NCI-H748 treated with DMSO at 0.1 percent for 48 hours (cell line): ENCODE measurements around the gene NRG3.

ENCODE experiments used
- DNase-seq: peaks from one replicate; lab custom pipeline; 2025; lab: John Stamatoyannopoulos, UW

NRG3 gene

GRCh38 chr10:81884856-81885255, 9.9 kb downstream of the NRG3 start:
- no peak for DNase-seq

- no peak for DNase-seq
Observed at GRCh38 chr10:81885491-81885890, 10.5 kb downstream of the NRG3 start.

GRCh38 chr10:81886939-81887338, 11.9 kb downstream of the NRG3 start:
- no peak for DNase-seq

DNA sequence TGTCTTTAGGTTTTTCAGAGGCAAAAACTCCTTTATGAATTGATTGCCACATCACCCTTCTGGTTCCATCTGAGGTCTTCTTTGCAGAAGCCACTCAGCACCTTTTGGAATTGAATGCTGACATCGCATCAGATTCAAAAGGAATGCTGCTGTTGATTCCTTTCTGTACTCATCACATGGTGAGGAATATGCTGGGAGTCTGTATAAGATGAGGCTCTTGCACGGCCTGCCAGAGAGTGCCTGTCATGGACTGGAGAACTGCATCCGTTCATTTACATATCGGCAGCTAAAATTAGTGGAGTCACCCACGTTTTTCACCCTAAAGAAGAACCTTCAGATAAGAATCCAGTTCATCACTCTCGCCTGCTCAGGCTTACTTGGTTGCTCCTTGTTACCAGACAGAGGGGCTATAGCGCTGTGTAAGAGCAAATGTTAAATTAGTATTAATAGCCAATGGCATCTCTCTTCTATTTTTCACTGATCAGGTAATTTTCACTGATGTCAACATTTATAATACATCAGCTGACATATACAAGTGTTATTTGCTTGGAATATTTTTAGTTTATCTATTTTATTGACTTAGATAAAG, 14.3 kb downstream of the NRG3 start:
- DNase-seq: no peak

DNA sequence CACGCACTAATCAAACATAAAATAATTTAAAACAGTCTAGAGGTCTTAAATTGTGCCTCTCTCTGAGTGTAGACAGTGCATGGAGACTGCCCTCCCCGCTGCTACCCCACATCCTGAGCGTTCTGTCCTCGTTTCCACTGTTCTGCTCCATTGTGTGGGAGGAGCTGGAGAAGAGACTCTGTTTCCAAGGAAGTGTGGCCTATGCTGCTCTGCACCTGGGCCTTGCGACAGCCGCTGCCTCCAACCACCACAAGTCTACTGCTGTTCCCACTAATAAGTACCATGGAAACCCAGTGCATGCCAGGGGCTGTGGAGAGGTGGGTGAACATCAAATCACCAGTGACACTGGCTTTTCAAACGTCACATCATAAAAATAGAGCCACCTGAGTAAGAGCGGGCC, 19.6 kb downstream of the NRG3 start:
- no peak for DNase-seq

- DNase-seq: no peak
Observed at GRCh38 chr10:81898518-81898917, 23.5 kb downstream of the NRG3 start.

GRCh38 chr10:81900989-81901388, 26.0 kb downstream of the NRG3 start:
- no peak for DNase-seq

GRCh38 chr10:81903472-81903871, 28.5 kb downstream of the NRG3 start:
- DNase-seq: no peak

GRCh38 chr10:81905161-81905560, 30.2 kb downstream of the NRG3 start:
- no peak for DNase-seq

DNA sequence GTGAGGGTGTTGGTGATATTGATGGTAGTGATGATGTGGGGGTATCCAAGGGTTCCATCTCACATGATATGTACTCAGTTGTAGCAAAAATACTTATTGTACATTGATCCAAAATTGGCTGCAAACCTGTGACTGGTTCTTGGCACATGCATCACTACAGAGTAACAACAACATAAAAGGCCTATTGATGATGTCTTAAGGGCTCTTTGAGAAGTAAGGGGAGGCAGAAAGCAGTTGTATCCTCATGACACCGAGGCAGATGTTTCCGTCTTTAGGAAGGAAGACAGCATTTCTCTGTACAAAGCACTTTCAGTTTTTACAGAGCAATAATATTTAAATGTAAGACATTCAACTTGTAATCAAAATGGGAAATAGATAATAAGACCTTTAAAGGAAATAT, 34.5 kb downstream of the NRG3 start:
- no peak for DNase-seq

GRCh38 chr10:81911328-81911727, 36.3 kb downstream of the NRG3 start:
- DNase-seq: no peak

DNA sequence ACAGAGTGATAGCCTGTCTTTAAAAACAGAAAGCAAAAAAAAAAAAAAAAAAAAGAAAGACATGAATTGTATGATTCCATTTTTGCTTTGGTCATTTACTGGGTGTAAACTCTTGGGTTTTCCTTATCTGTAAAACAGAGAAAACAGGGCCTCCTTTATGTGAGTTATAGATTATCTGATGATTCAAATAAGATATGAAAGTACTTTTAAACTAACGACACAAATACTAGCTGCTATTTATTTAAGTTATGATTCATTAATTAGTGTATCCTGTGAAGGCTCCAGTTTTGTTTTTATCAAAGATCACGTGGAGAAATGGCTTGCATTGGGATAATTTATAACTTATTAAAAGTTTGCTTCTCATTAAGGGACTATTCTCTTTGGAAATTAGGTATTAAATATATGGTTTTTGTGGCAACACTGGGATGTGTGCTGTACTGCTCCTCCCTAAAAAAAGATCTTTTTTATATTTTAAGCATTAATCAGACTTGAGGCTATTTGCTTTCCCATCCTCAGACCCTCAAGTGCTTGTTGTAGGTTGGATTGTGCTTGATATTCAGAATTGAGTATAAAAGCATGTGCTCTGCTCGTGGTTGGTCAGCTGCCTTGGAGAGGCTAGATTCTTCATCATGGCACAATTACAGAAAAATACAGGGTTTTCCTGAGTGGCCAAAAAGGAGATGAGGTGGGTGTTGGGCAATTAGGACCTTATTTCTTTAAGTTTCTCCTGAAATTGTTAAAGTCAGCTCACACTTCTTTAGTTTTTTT, 39.9 kb downstream of the NRG3 start:
- DNase-seq: no peak

GRCh38 chr10:81915504-81915897, 40.5 kb downstream of the NRG3 start:
- DNase-seq: no peak

DNA sequence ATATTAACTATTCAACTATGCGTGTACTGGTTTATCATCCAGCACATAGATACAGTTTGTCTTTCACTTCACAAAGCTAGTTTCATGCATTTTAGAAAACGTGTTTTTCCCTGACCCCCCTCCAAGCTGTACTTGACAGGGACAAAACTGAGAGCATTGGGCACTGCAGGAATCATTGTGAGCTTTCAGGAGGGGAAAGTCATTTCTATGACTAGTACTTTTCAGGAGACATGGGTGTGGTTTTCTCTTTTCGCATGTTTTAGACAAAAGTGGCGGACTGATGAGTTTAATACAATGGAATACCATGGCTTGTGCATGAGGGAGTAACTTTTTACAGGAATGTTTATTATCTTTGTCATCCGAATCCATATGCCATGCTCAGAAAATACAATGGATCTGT, 42.7 kb downstream of the NRG3 start:
- DNase-seq: no peak

- no peak for DNase-seq
Observed at GRCh38 chr10:81918766-81919165, 43.8 kb downstream of the NRG3 start.

DNA sequence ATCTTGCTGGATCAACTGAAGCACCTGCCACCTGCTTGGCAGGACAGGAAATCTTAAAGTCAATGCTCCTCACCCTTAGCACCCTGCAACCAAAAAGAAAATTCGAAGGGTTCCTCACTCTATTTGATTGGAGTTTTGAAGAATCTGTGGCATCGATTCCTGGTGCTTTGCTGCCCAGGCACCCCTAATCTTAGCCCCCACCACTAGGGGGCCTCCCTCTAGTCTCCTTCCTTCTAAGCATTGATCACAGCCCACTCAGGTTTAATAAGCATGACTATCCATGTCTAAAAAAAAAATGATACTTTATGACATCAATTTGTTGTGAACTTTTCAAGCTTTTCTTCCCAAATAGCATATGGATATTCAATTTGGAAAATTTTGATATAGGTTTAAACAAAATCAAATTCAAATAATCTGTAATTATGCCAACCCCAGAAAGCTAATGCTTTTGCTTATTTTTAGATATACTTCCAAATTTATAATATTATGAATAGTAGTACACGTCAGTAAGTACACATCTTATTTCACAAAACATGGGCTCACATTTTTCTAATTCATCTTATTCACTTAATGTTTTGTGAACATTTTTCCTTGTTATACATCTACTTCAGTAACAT, 45.3 kb downstream of the NRG3 start:
- DNase-seq: no peak

- DNase-seq: no peak
Observed at GRCh38 chr10:81928119-81928518, 53.1 kb downstream of the NRG3 start.

- no peak for DNase-seq
Observed at GRCh38 chr10:81943583-81943982, 68.6 kb downstream of the NRG3 start.

GRCh38 chr10:81944609-81945008, 69.6 kb downstream of the NRG3 start:
- DNase-seq: no peak

- DNase-seq: no peak
Observed at GRCh38 chr10:81949283-81949682, 74.3 kb downstream of the NRG3 start.

- DNase-seq: no peak
Observed at GRCh38 chr10:81950358-81950757, 75.4 kb downstream of the NRG3 start.

DNA sequence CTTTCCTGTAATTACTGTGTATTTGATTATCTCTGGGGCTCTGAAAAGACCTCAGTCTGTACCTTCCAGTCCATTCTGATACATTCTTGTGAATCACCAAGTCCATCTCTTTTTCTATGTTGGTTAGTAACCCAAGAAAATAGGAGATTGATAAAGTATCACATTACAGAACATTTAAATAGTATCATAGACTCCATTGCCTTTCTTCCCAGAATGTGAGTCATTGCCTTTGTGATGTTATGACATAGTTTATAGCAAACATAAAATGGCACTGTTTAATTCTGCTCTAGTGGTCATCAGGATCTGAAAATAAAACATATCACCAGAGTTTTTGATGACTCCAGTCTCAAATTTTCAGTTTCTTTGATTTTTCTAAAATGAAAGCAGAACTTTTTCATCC, 78.4 kb downstream of the NRG3 start:
- no peak for DNase-seq

DNA sequence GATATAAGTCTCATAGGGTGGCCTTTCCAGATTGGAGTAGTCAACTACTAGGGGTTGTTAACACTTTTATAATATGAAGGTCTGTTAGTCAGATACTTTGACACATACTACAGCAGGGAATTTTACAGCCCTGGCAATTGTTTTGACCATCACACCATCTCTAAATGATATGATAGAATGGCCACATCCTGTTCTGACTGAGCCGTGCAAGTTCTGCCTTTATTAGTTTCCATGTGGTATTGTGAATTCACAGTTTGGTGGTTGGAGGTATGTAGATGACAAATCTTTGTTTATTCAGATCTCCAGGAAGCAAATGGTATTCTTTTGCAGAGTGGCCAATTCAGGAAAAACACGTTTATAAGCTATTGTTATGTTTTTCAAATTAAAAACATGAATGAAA, 83.0 kb downstream of the NRG3 start:
- no peak for DNase-seq

- no peak for DNase-seq
Observed at GRCh38 chr10:81959016-81959415, 84.0 kb downstream of the NRG3 start.
